Kidney glomerular epithelial cell (primary cell): ENCODE measurements around the gene MRPS2.
"Not testable (repeated sequence)": the region's sequence is repeated elsewhere in the genome, so short reads cannot be mapped to it uniquely, and the experiment has no call there.

ENCODE experiments used
- DNase-seq: peaks from one replicate; lab custom pipeline; 2025; lab: John Stamatoyannopoulos, UW

MRPS2 gene

DNA sequence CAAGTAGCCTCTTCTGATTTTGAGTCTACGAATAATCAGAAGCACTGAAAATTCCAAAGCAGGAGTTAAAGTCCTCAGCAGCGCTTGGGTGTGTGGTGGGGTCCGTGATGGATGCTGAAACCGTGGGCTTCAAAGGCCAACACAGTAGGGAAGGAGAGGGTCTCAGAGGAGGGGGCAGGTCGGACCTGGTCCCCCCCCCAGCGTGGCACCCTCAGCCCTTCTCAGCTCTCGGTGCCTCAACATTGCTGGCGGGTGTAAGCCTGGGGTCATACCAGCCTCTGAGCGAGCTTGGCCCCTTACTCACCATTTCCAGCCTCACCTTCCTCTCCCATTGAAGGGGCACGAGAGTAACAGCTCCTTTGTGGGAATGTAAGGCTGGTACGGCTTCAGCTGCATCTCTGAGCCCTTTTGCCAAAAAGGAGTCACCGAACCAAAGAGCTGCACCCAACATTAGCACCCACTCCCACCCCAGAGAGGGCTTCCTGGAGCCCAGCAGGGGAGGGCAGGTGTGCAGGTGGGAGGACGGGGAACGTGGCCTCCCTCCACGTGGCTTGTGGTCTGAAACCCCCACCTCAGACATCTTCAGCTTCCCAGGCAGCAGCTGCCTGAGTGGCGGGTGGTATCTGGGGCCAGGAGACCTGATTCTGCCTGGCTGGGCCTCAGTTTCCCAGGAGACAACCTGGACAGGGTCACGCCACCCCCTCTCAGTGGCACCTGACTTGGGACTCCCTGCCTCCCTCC is 14.0 kb downstream of the MRPS2 start:
- DNase-seq, result no peak

DNA sequence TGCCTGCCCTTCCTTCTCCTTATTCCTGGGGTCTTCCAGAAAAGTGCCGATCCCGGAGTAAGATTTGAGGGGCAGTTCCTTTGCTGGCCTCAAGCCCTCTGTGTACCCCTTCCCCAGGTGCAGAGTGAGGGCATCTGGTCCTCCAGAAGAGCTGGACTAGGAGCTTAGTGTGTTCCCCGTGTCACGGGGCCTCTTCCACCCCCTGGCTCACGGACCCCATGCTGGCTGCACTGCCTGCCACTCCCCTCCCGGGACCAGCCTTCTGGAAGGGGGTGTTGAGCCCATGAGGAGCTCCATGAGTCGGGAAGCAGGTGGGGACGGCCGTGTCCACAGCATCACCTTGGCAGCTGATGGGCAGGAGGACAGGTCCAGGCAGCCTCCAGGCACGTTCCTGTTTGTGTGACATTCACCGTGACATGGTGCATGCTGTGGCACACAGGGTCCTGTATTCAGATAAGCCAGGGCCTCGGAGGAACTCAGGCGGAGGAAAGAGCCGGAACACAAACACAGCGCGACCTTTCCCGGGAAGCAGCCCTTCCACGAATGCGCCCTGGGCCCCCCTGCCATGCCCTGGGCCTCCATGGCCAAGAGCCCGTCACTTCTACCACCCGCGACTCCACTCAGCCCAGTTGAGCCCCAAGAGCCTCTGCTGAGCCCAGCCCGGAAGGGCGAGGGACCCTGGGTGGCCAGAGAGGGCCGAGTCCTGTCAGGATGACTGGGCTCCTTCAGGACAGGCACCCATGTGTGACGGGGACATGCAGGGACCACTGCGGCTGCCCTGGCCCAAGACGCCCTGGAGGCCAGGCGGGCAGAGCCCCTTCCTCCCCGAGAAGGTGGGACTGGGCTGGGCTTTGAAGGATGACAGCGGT is 14.8 kb downstream of the MRPS2 start:
- no peak for DNase-seq

DNA sequence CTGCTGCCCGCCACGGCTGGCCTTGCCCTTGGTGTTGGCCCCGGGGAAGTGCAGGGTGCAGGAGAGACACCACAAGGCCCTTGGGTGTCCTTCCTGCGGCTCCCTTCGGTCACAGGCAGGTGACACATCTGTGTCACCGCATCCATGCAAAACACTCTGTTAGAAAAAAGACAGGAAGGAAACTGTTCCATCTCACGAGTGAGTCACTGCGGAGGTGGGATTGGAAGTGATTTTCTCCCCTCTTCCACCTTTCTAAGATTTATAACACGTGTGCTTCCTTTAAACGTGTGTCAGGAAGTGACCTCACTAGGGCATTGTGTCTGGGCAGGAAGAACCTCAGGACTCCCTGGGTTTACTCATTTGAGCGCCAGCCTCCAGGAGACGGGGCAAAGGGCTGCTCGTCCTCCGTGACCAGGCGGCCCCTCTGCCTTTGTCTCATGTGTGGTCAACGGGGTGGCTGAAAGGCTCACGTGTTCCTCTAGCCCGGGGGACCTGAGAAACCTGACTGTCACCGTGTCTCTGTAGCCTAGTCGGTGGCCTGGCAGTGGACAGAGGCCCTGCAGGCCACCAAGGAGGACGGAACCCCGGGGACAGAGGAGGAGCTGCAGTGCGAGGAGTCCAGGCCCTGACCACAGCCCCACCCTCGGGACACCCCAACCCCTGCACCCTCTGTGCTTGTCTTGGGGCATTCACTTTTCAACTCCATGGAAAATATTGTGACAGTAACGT is 15.8 kb downstream of the MRPS2 start:
- DNase-seq, result no peak

DNA sequence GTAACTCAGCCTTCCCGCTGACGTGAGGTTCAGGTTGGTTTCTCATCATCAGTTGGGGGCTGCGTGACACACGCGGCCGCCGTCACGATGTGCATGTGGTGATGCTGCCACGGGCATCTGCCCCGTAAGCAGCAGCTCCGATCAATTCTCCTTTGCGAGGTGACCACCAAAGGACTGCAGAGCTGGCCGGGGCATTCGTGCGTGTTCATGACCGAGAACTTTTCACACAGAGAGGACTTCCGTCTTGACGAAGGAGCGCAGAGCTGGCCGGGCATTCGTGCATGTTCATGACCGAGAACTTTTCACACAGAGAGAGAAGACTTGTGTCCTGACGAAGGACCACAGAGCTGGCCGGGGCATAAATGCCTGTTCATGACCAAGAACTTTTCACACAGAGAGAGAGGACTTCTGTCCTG is 16.9 kb downstream of the MRPS2 start:
- no peak for DNase-seq

DNA sequence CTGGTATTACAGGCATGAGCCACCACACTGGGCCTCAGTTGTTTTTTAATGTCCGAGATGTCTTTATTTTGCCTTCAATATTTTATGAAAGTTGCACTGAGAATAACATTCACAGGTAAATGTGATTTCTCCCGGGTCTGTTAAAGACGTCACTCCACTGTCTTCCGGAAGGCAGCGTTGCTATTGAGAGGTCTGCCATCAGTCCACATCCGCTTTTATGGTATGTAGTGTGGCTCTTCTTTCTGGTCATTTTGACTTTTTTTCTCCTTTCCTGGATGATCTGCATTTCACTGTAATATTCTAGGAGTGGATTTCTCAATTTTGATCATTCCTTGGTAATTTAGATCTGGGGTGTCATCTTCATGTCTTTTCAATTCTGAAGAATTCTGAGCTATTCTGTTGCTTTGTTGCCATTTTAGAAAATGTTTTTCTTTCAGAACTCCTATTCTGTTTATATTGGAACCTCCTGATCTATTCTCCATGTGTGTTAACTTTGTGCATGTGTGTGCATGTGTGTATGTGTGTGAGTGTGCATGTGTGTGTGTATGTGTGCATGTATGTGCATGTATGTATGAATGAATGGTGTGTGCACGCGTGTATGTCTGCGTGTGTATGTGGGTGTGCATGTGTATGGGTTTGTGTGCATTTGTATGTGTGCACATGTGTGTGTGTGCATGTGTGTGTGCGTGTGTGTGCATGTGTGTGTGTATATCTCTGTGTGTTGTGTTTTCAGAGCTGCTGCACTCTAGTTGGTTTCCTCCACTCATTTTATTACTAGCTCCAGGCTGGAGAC is 18.9 kb downstream of the MRPS2 start:
- no peak for DNase-seq

DNA sequence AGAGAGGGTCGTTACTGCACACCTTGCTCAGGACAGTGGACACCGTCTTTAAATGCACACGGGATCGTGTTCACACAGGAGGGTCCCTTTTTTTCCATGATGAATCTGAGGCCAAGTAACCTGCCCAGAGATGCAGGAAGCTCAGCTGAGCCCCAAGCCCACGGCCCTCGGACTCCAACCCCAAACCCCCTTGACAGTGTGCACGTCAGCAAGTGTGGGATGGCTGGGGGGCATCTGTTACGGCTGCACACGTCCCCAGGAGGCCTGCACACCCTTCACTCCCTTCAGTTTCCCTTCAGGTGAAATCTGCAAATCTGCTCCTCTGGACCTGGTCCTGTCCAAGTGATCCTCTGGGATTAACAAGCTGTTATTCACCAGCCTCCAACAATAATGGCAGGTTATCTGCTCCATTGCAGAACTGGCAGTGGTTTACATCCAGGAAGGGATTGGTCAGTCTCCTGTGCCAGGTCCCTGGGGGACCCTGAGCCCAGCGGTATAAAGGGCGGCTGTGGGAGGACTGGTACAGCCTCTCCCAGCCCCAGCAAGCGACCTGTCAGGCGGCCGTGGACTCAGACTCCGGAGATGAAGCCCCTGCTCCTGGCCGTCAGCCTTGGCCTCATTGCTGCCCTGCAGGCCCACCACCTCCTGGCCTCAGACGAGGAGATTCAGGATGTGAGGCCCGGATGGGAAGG is 20.6 kb downstream of the MRPS2 start, which contains the start of gene LCN1:
LCN1 (plus strand) TSS at position 525 of the 692 bp plus-strand sequence; CDS start at position 583, 58 bp downstream.
- no peak for DNase-seq

DNA sequence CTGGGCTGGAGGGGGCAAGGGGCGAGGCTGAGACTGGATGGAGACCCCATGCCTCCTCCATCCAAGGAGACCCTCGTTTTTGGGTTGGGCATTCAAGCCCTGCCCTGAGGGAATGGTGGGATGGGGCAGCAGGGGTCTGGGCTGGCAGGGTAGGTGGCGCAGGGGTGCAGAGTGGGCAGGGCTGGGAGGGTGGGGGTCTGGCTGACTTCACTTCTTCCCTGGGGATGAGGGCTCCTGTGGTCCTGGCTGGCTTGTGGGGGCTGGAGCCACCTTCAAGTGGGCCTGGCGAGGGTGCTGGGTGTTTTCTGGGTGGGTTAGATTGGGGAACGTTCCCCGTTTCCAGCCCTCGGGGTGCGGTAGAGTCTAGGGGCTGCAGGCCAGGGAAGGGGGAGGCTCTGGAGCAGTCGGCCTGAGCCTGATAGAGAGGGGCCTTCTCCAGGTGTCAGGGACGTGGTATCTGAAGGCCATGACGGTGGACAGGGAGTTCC is 21.2 kb downstream of the MRPS2 start:
- DNase-seq, result no peak

DNA sequence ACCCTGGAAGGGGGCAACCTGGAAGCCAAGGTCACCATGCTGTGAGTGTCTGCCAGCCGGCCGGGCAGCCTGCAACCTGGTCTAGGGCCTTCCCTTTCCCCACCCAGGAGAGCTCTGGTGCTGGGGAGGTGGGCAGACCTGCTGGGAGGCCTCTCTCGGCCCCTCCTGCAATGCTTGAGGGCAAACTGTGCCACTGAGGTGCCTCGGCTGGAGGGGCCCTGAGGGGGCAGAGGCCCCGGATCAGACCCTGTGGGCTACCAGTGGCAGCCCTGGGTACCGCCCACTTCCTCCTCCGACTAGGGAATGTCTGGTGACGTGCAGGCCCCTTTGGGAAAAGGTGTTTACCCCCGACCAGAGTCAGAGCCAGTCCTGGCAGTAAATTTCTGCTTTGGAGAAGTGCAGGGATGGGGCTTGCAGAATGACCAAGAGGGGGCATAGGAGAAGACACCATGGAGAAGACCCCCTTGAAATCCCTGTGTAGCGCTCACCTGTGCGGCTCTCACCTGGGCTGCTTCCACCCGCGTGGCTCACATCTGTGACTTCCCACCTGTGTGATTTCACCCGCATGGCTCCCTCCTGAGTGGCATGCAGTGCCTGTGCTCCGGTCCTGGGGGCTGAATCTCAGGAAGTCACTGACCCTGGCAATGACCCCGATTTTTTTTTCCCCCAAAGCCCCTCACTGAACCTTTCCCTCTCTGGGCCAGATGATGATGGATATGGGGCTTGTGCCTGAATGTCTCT is 21.8 kb downstream of the MRPS2 start:
- no peak for DNase-seq

DNA sequence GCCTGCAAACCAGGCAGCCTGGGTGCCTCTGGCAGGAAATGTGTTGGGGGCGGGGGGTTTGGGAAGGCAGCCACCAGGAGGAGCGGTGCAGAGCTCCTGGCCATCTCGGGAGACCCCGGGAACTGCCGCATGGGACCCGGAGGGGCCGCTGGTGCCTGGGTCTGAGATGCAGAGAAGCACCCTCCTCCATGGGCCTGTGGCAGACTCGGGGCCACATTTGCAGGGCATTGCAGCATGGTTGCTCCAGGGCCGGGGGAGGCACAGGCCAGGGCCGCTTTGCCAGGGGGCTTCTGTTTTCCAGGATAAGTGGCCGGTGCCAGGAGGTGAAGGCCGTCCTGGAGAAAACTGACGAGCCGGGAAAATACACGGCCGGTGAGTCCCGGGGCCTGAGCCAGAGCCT is 22.4 kb downstream of the MRPS2 start:
- DNase-seq, result no peak

DNA sequence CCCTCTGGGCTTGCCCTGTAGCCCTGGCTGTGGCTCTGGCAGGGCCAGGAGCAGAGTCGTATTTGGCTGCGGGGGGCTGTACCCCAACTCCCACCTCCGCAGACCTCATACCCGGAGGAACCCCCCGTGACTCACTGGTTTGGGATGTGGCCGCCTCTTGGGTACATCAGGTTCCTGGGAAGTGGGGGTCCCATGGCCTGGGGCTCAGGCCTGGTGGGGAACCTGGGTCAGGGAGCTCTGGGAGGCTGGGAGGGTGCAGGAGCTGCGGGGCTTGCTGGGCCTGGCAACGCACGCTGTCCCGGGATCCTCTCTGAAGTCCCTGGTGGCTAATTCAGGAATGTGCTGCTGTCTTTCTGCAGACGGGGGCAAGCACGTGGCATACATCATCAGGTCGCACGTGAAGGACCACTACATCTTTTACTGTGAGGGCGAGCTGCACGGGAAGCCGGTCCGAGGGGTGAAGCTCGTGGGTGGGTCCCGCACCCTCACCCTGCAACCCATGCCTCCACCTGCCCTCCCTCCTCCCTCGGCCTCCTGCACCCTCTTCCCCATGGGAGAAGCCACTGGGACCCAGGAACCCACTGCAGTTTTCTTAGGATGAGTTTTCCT is 23.1 kb downstream of the MRPS2 start:
- no peak for DNase-seq

DNA sequence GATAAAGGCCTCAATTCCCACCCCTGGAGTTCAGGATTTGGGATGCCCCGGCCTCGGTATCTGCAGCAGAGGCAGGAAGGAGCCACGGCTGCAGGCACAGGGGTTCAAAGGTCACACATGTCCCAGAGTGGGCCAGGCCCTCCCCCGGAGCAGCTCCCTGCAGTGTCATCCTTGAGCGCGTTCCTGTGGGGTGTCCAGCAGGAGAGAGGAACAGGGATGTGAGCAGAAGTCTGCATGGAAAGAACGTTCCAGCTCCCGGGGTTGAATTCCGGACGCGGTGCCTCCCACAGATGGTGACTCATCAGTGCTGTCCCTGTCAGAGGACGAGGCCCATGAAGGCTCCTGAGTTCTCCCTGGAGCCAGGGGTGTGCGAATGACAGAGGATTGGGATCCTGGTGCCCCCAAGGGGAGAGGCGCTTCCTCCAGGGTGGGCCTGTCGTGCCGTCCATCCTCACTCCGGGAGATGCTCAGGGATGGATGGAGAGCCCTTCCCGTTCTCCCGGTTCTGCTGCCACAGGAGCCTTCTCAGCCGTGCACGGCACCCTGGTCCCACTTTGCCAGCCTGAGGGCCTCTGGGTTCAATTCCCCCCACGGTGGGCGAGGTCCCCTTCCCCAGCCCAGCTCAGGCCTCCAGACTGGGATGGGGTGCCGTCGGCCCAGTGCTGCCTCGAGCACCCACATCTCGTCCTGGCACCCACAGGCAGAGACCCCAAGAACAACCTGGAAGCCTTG is 23.8 kb downstream of the MRPS2 start:
- peak; percentile 49 for DNase-seq

DNA sequence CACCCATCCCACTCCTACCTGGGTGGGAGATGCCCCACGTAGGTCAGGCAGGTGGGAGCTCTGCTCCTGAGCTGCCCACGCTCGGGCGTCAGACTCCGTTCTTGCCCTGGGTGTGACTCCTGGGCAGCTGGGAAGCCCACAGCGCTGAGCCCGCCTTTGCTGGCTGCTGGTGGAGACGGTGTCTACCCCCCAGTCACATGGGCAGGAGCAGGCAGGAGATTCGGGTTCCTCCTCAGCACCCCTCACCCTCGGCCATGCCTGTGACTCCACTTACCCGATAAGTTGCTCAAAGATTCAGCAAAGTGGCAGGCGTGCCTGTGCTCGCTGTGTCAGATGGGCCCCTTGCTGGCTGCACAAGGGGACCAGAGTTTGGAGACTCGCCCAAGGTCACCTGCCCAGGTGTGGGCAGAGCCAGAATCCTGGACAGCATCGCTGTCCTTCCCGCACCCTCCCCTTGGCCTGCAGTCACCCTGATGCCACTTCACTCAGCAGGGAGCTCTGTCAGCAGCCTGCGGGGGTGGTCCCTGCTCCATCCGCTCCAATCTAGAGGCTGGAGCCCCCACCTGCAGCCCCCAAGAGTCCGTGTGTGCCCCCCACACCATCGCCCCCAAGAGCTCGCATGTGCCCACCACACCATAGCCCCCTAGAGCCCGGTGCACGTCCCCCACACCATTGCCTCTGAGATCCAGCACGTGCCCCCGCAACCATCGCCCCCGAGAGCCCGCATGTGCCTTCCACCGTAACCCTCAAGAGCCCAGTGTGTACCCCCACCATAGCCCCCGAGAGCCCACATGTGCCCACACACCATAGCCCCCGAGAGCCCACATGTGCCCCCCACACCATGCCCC is 25.0 kb downstream of the MRPS2 start:
- DNase-seq, result no peak

DNA sequence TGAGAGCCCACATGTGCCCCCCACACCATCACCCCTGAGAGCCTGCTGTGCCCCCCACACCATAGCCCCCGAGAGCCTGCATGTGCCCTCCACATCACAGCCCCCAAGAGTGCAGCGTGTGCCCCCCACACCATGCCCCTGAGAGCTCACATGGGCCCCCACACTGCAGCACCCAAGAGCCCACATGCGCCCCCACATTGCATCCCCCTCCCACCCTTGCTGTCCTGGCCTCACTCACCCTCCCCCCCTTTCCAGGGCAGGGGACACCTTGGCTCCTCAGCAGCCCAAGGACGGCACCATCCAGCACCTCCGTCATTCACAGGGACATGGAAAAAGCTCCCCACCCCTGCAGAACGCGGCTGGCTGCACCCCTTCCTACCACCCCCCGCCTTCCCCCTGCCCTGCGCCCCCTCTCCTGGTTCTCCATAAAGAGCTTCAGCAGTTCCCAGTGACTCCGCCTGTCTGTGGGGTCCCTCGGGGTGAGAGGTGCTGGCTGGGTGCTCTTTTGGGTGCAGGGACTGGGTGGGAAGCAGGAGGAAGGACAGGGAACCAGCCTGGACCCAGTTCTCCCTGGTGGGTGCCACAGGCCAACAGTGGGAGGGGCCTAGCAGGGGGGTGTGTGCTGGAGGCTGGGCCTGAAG is 25.7 kb downstream of the MRPS2 start:
- DNase-seq, result no peak

DNA sequence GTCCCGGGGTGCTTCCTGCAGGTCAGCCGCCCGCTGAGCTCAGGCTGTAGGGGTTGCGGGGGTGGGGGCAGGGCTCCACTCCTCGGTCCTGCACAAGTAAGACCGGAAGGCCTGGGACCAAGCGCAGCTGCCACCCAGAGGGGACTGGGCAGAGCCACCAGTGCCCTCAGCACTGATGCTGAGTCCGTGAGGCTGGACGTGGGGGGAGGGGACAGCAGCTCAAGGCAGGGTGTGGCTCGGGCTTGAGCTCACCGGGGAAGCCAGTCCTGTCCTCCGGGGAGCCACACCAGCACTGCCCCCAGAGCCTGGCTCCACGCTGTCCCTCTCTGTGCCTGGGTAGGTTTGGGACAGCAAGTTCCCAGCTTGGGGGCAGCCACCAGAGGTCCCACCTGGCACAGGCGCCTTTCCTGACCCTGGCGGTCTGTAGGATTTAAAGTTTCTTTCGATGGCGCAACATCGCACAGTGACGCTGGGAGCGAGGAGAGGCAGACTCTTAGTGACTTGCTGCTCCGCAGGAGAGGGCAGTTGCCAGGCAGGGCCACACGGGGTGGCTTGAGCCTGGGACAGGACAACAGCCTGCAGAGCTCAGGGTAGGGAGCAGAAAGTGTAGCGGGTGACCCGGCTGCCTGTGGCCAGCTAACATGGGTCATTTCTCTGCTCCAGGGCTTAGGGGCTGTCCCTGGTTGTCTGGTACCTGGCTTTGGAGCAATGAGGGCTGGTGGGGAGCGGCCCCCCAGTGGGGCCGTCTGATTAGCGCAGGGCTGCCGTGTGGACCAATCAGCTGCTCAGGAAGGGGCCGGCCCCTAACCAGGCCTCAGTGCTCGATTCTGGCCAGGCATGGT is 26.5 kb downstream of the MRPS2 start:
- no peak for DNase-seq

DNA sequence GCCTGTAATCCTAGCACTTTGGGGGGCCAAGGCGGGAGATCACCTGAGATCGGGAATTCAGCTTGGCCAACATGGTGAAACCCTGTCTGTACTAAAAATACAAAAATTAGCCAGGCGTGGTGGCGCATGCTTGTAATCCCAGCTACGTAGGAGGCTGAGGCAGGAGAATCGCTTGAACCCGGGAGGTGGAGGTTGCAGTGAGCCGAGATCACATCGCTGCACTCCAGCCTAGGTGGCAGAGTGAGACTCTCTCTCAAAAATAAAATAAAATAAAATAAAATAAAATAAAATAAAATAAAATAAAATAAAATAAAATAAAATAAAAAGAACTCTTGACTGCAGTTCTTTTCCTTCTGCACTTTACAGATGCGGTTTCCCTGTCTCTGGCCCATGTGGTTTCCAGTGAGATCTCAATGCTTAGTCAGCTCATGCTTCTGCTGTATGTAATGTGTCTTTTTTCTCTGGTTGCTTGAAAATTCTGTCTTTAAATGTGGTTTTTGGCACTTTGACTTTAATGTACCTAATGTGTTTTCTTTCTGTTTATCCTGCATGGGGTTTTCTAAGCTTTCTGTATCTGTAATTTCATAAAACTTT is 28.5 kb downstream of the MRPS2 start:
- not testable (repeated sequence) for DNase-seq

DNA sequence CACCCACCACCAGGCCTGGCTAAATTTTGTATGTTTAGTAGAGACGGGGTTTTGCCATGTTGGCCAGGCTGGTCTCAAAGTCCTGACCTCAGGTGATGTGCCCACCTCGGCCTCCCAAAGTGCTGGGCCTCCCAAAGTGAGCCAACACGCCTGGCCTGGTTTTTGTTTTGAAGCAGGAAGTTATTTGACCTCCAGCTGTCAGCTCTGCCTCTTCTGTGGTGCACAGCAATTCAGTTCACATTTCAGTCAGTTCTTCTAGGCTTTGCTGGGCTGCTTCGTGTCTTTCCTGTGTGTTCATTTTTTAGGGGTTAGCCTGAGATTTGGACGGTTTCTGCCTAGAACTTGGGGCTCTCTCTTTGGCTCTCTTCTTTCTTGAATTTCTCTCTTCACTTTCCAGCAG is 29.7 kb downstream of the MRPS2 start:
- no peak for DNase-seq
